Esophagus muscularis mucosa (tissue), 4 donors: ENCODE results near the gene SELENOM. TPM values are rescaled to one million over a fixed set of nuclear protein-coding genes. Genes with fewer than 3 reads are reported as not detected.

Experiments used
- DNase-seq: peaks from one replicate; pipeline ENCODE4 v3.0.0-alpha.2; 2017; ENCODE audit errors: extremely low spot score
- H3K27ac ChIP-seq, 4 donors: fragments of 200-600 bp; sonication (generic); replicated peaks in 1 of 4; 1 replicate in 3 of 4; 2 replicates in 1 of 4; pipeline ENCODE4 v1.5.1; 2016 to 2019; ENCODE audit warnings: mild to moderate bottlenecking in 1 of 4
- H3K27me3 ChIP-seq, 4 donors: fragments of 200-600 bp; sonication (generic); one replicate each; pipeline versions ENCODE4 v1.5.1 to v1.6.0; 2016 to 2019
- H3K36me3 ChIP-seq, 4 donors: fragments of 200-600 bp; sonication (generic); one replicate each; pipeline ENCODE4 v1.5.1; 2016 to 2019
- H3K4me1 ChIP-seq, 4 donors: fragments of 200-600 bp; sonication (generic); one replicate each; pipeline ENCODE4 v1.5.1; 2016 to 2019
- H3K4me3 ChIP-seq, 4 donors: fragments of 200-600 bp; sonication (generic); 1 replicate in 2 of 4; 2 replicates in 2 of 4; pipeline ENCODE4 v1.5.1; 2016 to 2019; ENCODE audit warnings: mild to moderate bottlenecking in 4 of 4, moderate library complexity in 1 of 4
- H3K9me3 ChIP-seq, 4 donors: fragments of 200-600 bp; sonication (generic); 1 replicate in 3 of 4; 2 replicates in 1 of 4; pipeline ENCODE4 v1.5.1; 2016 to 2019
- EP300 ChIP-seq: sonication (generic); formaldehyde crosslinking; IDR thresholded peaks from one replicate; pipeline ENCODE4 v1.6.1; 2017; ENCODE audit warnings: antibody characterized with exemption
- POLR2A ChIP-seq: fragments of 450-650 bp; IDR thresholded peaks from one replicate; pipeline ENCODE4 v1.6.1; 2017; ENCODE audit warnings: antibody characterized with exemption, moderate library complexity, mild to moderate bottlenecking, low read depth
- POLR2AphosphoS5 ChIP-seq, 2 donors: sonication (generic); formaldehyde crosslinking; IDR thresholded peaks; one replicate each; pipeline ENCODE4 v1.6.1; 2017; ENCODE audit warnings: antibody characterized with exemption in 2 of 2
- WGBS: methylation state at CpG from one replicate; pipeline ENCODE4 v1.1.5; 2018; 5-methylcytosine and 5-hydroxymethylcytosine counted together
- intact Hi-C: fragments of 100-400 bp; cut with DNase I; formaldehyde crosslinking; loops from one replicate; pipeline ENCODE4 v1.15.1; 2023
- total RNA-seq, 4 donors: library from RNA; depleted of rRNA; stranded (reverse); fragments of >200 nt; gene quantifications; one replicate each; pipeline versions ENCODE4 v1.1.0 to v1.2.1, GENCODE V29; 2016
- TF ChIP-seq, protein P1 (sequence below), 3 experiments: fragments of 200-600 bp in 2 of 3; fragments of 450-650 bp in 1 of 3; sonication (generic) in 2 of 3; IDR thresholded peaks; one replicate each; pipeline ENCODE4 v1.5.1; 2017 to 2019; ENCODE audit warnings: antibody characterized with exemption in 3 of 3, mild to moderate bottlenecking in 2 of 3, moderate library complexity in 1 of 3

Gene SELENOM
- total RNA-seq, 4 donors from 2014 or later: 1,118 to 1,733 (median 1,416) TPM

- DNase-seq: no peak
- peak overlapping the region; percentile 98 to 99 (median 99) for H3K27ac ChIP-seq
- intact Hi-C loops: no loop called here
- H3K36me3 ChIP-seq: peaks cover 69 to 100% (median 99%) of the 10 kb centered on the region in 4 donors
- no peaks in the 10 kb centered on the region for H3K27me3 ChIP-seq
- no peak for TF ChIP-seq EP300
- TF ChIP-seq POLR2AphosphoS5 (IDR thresholded peaks at IDR 0.05): no peak
- TF ChIP-seq POLR2A: no peak
- TF ChIP-seq, protein P1, sequence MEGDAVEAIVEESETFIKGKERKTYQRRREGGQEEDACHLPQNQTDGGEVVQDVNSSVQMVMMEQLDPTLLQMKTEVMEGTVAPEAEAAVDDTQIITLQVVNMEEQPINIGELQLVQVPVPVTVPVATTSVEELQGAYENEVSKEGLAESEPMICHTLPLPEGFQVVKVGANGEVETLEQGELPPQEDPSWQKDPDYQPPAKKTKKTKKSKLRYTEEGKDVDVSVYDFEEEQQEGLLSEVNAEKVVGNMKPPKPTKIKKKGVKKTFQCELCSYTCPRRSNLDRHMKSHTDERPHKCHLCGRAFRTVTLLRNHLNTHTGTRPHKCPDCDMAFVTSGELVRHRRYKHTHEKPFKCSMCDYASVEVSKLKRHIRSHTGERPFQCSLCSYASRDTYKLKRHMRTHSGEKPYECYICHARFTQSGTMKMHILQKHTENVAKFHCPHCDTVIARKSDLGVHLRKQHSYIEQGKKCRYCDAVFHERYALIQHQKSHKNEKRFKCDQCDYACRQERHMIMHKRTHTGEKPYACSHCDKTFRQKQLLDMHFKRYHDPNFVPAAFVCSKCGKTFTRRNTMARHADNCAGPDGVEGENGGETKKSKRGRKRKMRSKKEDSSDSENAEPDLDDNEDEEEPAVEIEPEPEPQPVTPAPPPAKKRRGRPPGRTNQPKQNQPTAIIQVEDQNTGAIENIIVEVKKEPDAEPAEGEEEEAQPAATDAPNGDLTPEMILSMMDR (IDR thresholded peaks at IDR 0.05): no peak
- WGBS: 60% methylated on average over 7 of the region's 7 CpGs
- H3K4me1 ChIP-seq: peaks cover 59 to 93% (median 78%) of the 10 kb centered on the region in 4 donors
- peak overlapping the region; percentile 58 to 82 (median 62) for H3K4me3 ChIP-seq
- H3K9me3 ChIP-seq: no peaks in the 10 kb centered on the region
Observed at GRCh38 chr22:31094741-31095140, 12.6 kb downstream of the SELENOM start.

GRCh38 chr22:31094021-31094551 is 13.3 kb downstream of the SELENOM start:
- Histone ChIP-seq H3K4me3 (peak overlapping the region; percentile 58 to 82 (median 62)), H3K27me3 (no peaks in the 10 kb centered on the region), H3K4me1 (peaks cover 59 to 93% (median 78%) of the 10 kb centered on the region in 4 donors), H3K9me3 (no peaks in the 10 kb centered on the region), H3K36me3 (peaks cover 67 to 100% (median 99%) of the 10 kb centered on the region in 4 donors), H3K27ac (peak overlapping the region; percentile 98 to 99 (median 99))
- no peak for TF ChIP-seq EP300
- peak; percentile 37 to 73 for TF ChIP-seq POLR2AphosphoS5 (IDR thresholded peaks at IDR 0.05)
- WGBS: 69% methylated on average over 3 of the region's 5 CpGs
- intact Hi-C loops: no loop called here
- no peak for DNase-seq

GRCh38 chr22:31093086-31093850 is 14.1 kb downstream of the SELENOM start:
- peaks cover 68 to 100% (median 100%) of the 10 kb centered on the region in 4 donors for H3K36me3 ChIP-seq
- no peak for DNase-seq
- 62% methylated on average over 11 of the region's 33 CpGs for WGBS
- intact Hi-C loops: no loop called here
- TF ChIP-seq POLR2AphosphoS5 (IDR thresholded peaks at IDR 0.05): peak; percentile 74 to 83
- TF ChIP-seq EP300: no peak
- TF ChIP-seq, protein P1 (IDR thresholded peaks at IDR 0.05): no peak
- peaks cover 59 to 93% (median 78%) of the 10 kb centered on the region in 4 donors for H3K4me1 ChIP-seq
- H3K27me3 ChIP-seq: no peaks in the 10 kb centered on the region
- peak overlapping the region; percentile 58 to 82 (median 62) for H3K4me3 ChIP-seq
- H3K9me3 ChIP-seq: no peaks in the 10 kb centered on the region
- peak overlapping the region; percentile 98 to 99 (median 99) for H3K27ac ChIP-seq

GRCh38 chr22:31092161-31092560 is 15.2 kb downstream of the SELENOM start:
- no peaks in the 10 kb centered on the region for H3K27me3 ChIP-seq
- intact Hi-C loops: no loop called here
- peak overlapping the region; percentile 98 to 99 (median 99) for H3K27ac ChIP-seq
- peak overlapping the region; percentile 58 to 82 (median 62) for H3K4me3 ChIP-seq
- WGBS: 60% methylated on average over 7 of the region's 9 CpGs
- H3K9me3 ChIP-seq: no peaks in the 10 kb centered on the region
- H3K4me1 ChIP-seq: peaks cover 55 to 93% (median 78%) of the 10 kb centered on the region in 4 donors
- no peak for DNase-seq
- peaks cover 69 to 100% (median 100%) of the 10 kb centered on the region in 4 donors for H3K36me3 ChIP-seq
- no peak for TF ChIP-seq EP300
- TF ChIP-seq POLR2AphosphoS5 (IDR thresholded peaks at IDR 0.05): no peak
- TF ChIP-seq POLR2A: no peak
- TF ChIP-seq, protein P1 (IDR thresholded peaks at IDR 0.05): no peak
